Osteoblast (primary cell): Measurements from ENCODE around the gene MYLK. TPM values are rescaled to one million over a fixed set of nuclear protein-coding genes. Genes with fewer than 3 reads are reported as not detected.

Source experiments
- DNase-seq: peaks from one replicate; pipeline ENCODE4 v3.0.0; 2011; ENCODE audit warnings: low spot score, mixed read lengths; ENCODE audit not compliant: insufficient read length; ENCODE audit errors: missing footprints
- H2AFZ ChIP-seq: 2 replicates; pipeline ENCODE4 v1.6.0; 2011; ENCODE audit warnings: mild to moderate bottlenecking, low read length
- H3K27ac ChIP-seq: 2 replicates; pipeline ENCODE4 v1.5.1; 2011; ENCODE audit warnings: mild to moderate bottlenecking, low read depth, low read length, moderate library complexity
- H3K27me3 ChIP-seq: 2 replicates; pipeline ENCODE4 v1.6.0; 2012; ENCODE audit warnings: mild to moderate bottlenecking, control low read depth, inconsistent platforms, low read length, moderate library complexity; ENCODE audit not compliant: insufficient read depth
- H3K36me3 ChIP-seq: 2 replicates; pipeline ENCODE4 v1.5.1; 2011; ENCODE audit warnings: mild to moderate bottlenecking, low read length, control low read depth, moderate library complexity; ENCODE audit not compliant: insufficient read depth
- H3K4me1 ChIP-seq: 2 replicates; pipeline ENCODE4 v1.5.1; 2011; ENCODE audit warnings: mild to moderate bottlenecking, low read length, control low read depth, moderate library complexity; ENCODE audit not compliant: insufficient read depth
- H3K4me2 ChIP-seq: 2 replicates; pipeline ENCODE4 v1.6.0; 2011; ENCODE audit warnings: mild to moderate bottlenecking, low read length; ENCODE audit not compliant: insufficient read depth
- H3K4me3 ChIP-seq: fragments of 200-600 bp; sonication (generic); 3 replicates; pipeline ENCODE4 v1.5.1; 2012; ENCODE audit warnings: mild to moderate bottlenecking, low read length, inconsistent platforms; ENCODE audit not compliant: insufficient read depth
- H3K79me2 ChIP-seq: 2 replicates; pipeline ENCODE4 v1.6.0; 2012; ENCODE audit warnings: mild to moderate bottlenecking, low read length, control low read depth, inconsistent platforms; ENCODE audit not compliant: insufficient read depth
- H3K9me3 ChIP-seq: 2 replicates; pipeline ENCODE4 v1.5.1; 2011; ENCODE audit warnings: low read depth, low read length, control low read depth
- H4K20me1 ChIP-seq: 2 replicates; pipeline ENCODE4 v1.6.0; 2012; ENCODE audit warnings: mild to moderate bottlenecking, low read length, control low read depth; ENCODE audit not compliant: insufficient read depth
- CTCF ChIP-seq: IDR thresholded peaks from 2 replicates; pipeline ENCODE4 v1.5.1; 2011; ENCODE audit warnings: mild to moderate bottlenecking, low read depth, low read length, moderate library complexity; ENCODE audit errors: extremely low read depth
- total RNA-seq: library from RNA; depleted of rRNA; stranded (reverse); fragments of >200 nt; gene quantifications from 2 replicates; pipeline ENCODE4 v1.2.3, GENCODE V29; 2012

MYLK gene
- total RNA-seq, 1 donor = 268 TPM

DNA sequence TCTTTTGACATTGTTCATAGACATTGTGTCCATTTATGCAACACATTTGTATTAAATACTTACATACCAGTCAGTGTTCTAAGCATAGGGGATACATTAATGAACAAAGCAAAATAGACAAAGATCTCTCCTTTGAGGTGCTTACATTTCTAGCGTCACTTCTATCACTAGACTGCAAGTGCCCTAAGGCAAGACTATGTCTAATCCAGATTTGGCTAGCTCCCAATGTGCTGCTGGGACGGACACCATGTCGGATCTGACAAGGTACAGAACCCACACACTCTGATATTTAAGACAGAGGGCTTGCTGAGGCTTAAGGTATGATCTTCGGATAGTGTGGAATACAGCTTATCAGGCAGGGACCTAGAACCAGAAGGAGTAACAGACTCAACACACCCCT, 41.4 kb downstream of the MYLK start:
- Histone ChIP-seq H3K4me2 (no peak overlapping the region), H4K20me1 (no peaks in the 10 kb centered on the region), H3K4me3 (no peak overlapping the region), H2AFZ (no peak overlapping the region), H3K79me2 (peaks cover 70% of the 10 kb centered on the region), H3K9me3 (peaks cover 4% of the 10 kb centered on the region), H3K4me1 (peaks cover 15% of the 10 kb centered on the region), H3K36me3 (peaks cover 10% of the 10 kb centered on the region), H3K27ac (peak overlapping the region; percentile 84), H3K27me3 (no peaks in the 10 kb centered on the region)
- TF ChIP-seq CTCF = no peak
- DNase-seq = no peak

GRCh38 chr3:123841476-123842238, 42.5 kb downstream of the MYLK start:
- DNase-seq = no peak
- peak overlapping the region; percentile 64 for H3K27ac ChIP-seq
- no peak overlapping the region for H3K4me2 ChIP-seq
- no peaks in the 10 kb centered on the region for H4K20me1 ChIP-seq
- no peak for TF ChIP-seq CTCF
- peaks cover 7% of the 10 kb centered on the region for H3K9me3 ChIP-seq
- no peak overlapping the region for H2AFZ ChIP-seq
- H3K36me3 ChIP-seq = peaks cover 13% of the 10 kb centered on the region
- peaks cover 15% of the 10 kb centered on the region for H3K4me1 ChIP-seq
- H3K4me3 ChIP-seq = no peak overlapping the region
- no peaks in the 10 kb centered on the region for H3K27me3 ChIP-seq
- peaks cover 78% of the 10 kb centered on the region for H3K79me2 ChIP-seq

DNA sequence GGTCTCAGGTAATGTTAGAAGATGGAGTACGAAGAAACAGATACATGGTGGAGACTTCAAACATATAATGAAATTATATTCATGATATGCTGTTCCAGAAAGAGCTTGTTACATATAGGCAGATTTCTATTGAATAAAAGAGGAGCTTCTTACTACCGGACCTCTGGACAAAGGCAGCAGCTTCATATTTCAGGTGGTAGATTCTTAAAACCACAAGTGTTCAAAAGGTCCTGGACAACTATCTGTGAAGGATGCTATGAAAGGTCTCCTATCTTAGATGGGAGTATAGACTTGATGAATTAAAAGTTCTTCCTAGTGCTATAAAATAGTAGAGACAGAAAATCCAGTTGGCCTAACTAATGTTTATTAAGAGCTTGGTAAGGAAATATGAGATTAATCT, 43.2 kb downstream of the MYLK start:
- Histone ChIP-seq H3K27ac (peak overlapping the region; percentile 64), H3K4me2 (no peak overlapping the region), H2AFZ (no peak overlapping the region), H3K36me3 (peaks cover 16% of the 10 kb centered on the region), H3K27me3 (no peaks in the 10 kb centered on the region), H3K9me3 (peaks cover 7% of the 10 kb centered on the region), H3K79me2 (peaks cover 78% of the 10 kb centered on the region), H3K4me1 (peaks cover 15% of the 10 kb centered on the region), H4K20me1 (no peaks in the 10 kb centered on the region), H3K4me3 (no peak overlapping the region)
- no peak for TF ChIP-seq CTCF
- DNase-seq = no peak

- H4K20me1 ChIP-seq = no peaks in the 10 kb centered on the region
- peaks cover 6% of the 10 kb centered on the region for H3K9me3 ChIP-seq
- H3K4me1 ChIP-seq = peaks cover 29% of the 10 kb centered on the region
- peaks cover 16% of the 10 kb centered on the region for H3K36me3 ChIP-seq
- H3K4me2 ChIP-seq = no peak overlapping the region
- no peak overlapping the region for H3K27ac ChIP-seq
- peaks cover 57% of the 10 kb centered on the region for H3K79me2 ChIP-seq
- no peak for DNase-seq
- no peaks in the 10 kb centered on the region for H3K27me3 ChIP-seq
- H2AFZ ChIP-seq = no peak overlapping the region
- no peak for TF ChIP-seq CTCF
- H3K4me3 ChIP-seq = no peak overlapping the region
These were observed 46.3 kb downstream of the MYLK start for GRCh38 chr3:123837858-123838257.
